Common myeloid progenitor, CD34-positive (primary cell): ENCODE data around the gene TFDP2.

Experiments
- CTCF ChIA-PET: fragments of 350-600 bp; sonication (Branson Sonifier 250); formaldehyde crosslinking; loops from one replicate; lab custom pipeline; 2021; ENCODE audit warnings: antibody characterized with exemption; lab: Charles Lee
- POLR2A ChIA-PET: fragments of 350-600 bp; sonication (Branson Sonifier 250); formaldehyde crosslinking; loops from one replicate; lab custom pipeline; 2021; ENCODE audit warnings: antibody characterized with exemption; lab: Charles Lee
- DNase-seq, 3 donors: peaks; one replicate each; pipeline versions ENCODE4 v3.0.0 to v3.0.0-alpha.2; 2013
- H3K27ac ChIP-seq, 2 experiments: 1 replicate in 1 of 2; 2 replicates in 1 of 2; pipeline ENCODE4 v1.7.0; 2013; ENCODE audit warnings: inconsistent platforms in 2 of 2, low read length in 2 of 2, mild to moderate bottlenecking in 2 of 2, low read depth in 1 of 2, moderate library complexity in 1 of 2; ENCODE audit not compliant: severe bottlenecking in 2 of 2, insufficient read depth in 1 of 2, poor library complexity in 1 of 2
- H3K27me3 ChIP-seq, 5 experiments: replicated peaks in 2 of 5; 1 replicate in 3 of 5; 2 replicates in 2 of 5; pipeline versions ENCODE4 v1.6.1 to v1.7.0; 2013; ENCODE audit warnings: low read length in 4 of 5, mild to moderate bottlenecking in 2 of 5, moderate library complexity in 2 of 5, inconsistent platforms in 1 of 5; ENCODE audit not compliant: insufficient read depth in 5 of 5, control insufficient read depth in 4 of 5
- H3K36me3 ChIP-seq, 4 experiments: 1 replicate in 2 of 4; 2 replicates in 2 of 4; pipeline versions ENCODE4 v1.6.1 to v1.7.0; 2013; ENCODE audit warnings: low read length in 3 of 4, control low read depth in 1 of 4, mild to moderate bottlenecking in 1 of 4; ENCODE audit not compliant: control insufficient read depth in 4 of 4, insufficient read depth in 4 of 4
- H3K4me1 ChIP-seq, 4 experiments: 1 replicate in 3 of 4; 2 replicates in 1 of 4; pipeline versions ENCODE4 v1.6.1 to v1.7.1; 2013; ENCODE audit warnings: low read length in 3 of 4, mild to moderate bottlenecking in 3 of 4, control low read depth in 1 of 4, inconsistent platforms in 1 of 4, moderate library complexity in 1 of 4; ENCODE audit not compliant: control insufficient read depth in 4 of 4, insufficient read depth in 4 of 4; ENCODE audit errors: control extremely low read depth in 1 of 4
- H3K4me3 ChIP-seq, 7 experiments: 1 replicate in 4 of 7; 2 replicates in 3 of 7; pipeline versions ENCODE4 v1.5.1 to v1.7.0; 2013; ENCODE audit warnings: mild to moderate bottlenecking in 7 of 7, low read length in 6 of 7, moderate library complexity in 6 of 7, inconsistent platforms in 2 of 7, low read depth in 2 of 7, control low read depth in 1 of 7; ENCODE audit not compliant: insufficient read depth in 4 of 7, control insufficient read depth in 1 of 7; ENCODE audit errors: extremely low read depth in 1 of 7
- H3K9me3 ChIP-seq, 5 experiments: 1 replicate in 4 of 5; 2 replicates in 1 of 5; pipeline versions ENCODE4 v1.6.1 to v1.7.1; 2013; ENCODE audit warnings: low read length in 4 of 5, mild to moderate bottlenecking in 2 of 5, inconsistent platforms in 1 of 5, low read depth in 1 of 5, moderate library complexity in 1 of 5; ENCODE audit not compliant: control insufficient read depth in 4 of 5, insufficient read depth in 2 of 5; ENCODE audit errors: control extremely low read depth in 1 of 5
- WGBS: methylation state at CpG from one replicate; pipeline ENCODE4 v1.1.5; 2013; ENCODE audit not compliant: insufficient coverage; 5-methylcytosine and 5-hydroxymethylcytosine counted together

TFDP2 gene

GRCh38 chr3:142047021-142047369 is 102.3 kb downstream of the TFDP2 start:
- Histone ChIP-seq H3K4me1 (peaks cover 14 to 34% (median 22%) of the 10 kb centered on the region in 4 experiments), H3K4me3 (peak overlapping the region in 4 of 7 experiments; percentile 5 to 62 (median 39)), H3K27me3 (no peaks in the 10 kb centered on the region), H3K36me3 (no peaks in the 10 kb centered on the region), H3K9me3 (no peaks in the 10 kb centered on the region), H3K27ac (peak overlapping the region; percentile 68 to 81)
- CTCF ChIA-PET, result interaction anchor here (0.5 to 5.2 kb wide), 8 partner anchors 14 to 172 kb away, joined by 3 to 32 read pairs (median 4); no protein-coding TSS in a partner anchor
- POLR2A ChIA-PET, result interaction anchor here (0.6 to 0.7 kb wide), 3 partner anchors 12 to 212 kb away, joined by 3 to 7 read pairs (median 3); no protein-coding TSS in a partner anchor
- no CpG with 5 or more reads among the region's 1 CpG for WGBS
- DNase-seq, result no peak

GRCh38 chr3:142046320-142047020 is 102.9 kb downstream of the TFDP2 start:
- 0% methylated on average over 1 of the region's 6 CpGs for WGBS
- no peaks in the 10 kb centered on the region for H3K9me3 ChIP-seq
- H3K4me1 ChIP-seq, result peaks cover 14 to 34% (median 22%) of the 10 kb centered on the region in 4 experiments
- no peaks in the 10 kb centered on the region for H3K27me3 ChIP-seq
- ChIA-PET POLR2A (interaction anchor here (0.6 to 1.1 kb wide), 5 partner anchors 13 to 212 kb away, joined by 3 to 7 read pairs (median 3); no protein-coding TSS in a partner anchor), CTCF (interaction anchor here (0.5 to 5.2 kb wide), 8 partner anchors 13 to 171 kb away, joined by 3 to 32 read pairs (median 4); no protein-coding TSS in a partner anchor)
- peak overlapping the region in 5 of 7 experiments; percentile 5 to 62 (median 27) for H3K4me3 ChIP-seq
- no peaks in the 10 kb centered on the region for H3K36me3 ChIP-seq
- peak overlapping the region; percentile 68 to 81 for H3K27ac ChIP-seq
- peak; percentile 95 to 98 (median 96) for DNase-seq

GRCh38 chr3:142040941-142041491 is 108.3 kb downstream of the TFDP2 start:
- Histone ChIP-seq H3K4me3 (no peak overlapping the region), H3K36me3 (peaks cover 0 to 2% (median 0%) of the 10 kb centered on the region in 4 experiments), H3K4me1 (peaks cover 4 to 18% (median 13%) of the 10 kb centered on the region in 4 experiments), H3K27me3 (no peaks in the 10 kb centered on the region), H3K9me3 (no peaks in the 10 kb centered on the region), H3K27ac (no peak overlapping the region)
- DNase-seq, result peak in 1 of 3 donors; percentile 60
- no CpG with 5 or more reads among the region's 2 CpGs for WGBS
- CTCF ChIA-PET, result interaction anchor here (2.4 kb wide), 1 partner anchor 12 kb away, joined by 10 read pairs; no protein-coding TSS in a partner anchor
- POLR2A ChIA-PET, result no interaction called here

- H3K4me3 ChIP-seq, result no peak overlapping the region
- H3K27me3 ChIP-seq, result no peaks in the 10 kb centered on the region
- H3K27ac ChIP-seq, result no peak overlapping the region
- DNase-seq, result no peak
- POLR2A ChIA-PET, result no interaction called here
- H3K9me3 ChIP-seq, result peaks cover 0 to 2% (median 0%) of the 10 kb centered on the region in 5 experiments
- peaks cover 0 to 8% (median 2%) of the 10 kb centered on the region in 4 experiments for H3K4me1 ChIP-seq
- 100% methylated on average over 1 of the region's 3 CpGs for WGBS
- CTCF ChIA-PET, result no interaction called here
- peaks cover 0 to 2% (median 0%) of the 10 kb centered on the region in 4 experiments for H3K36me3 ChIP-seq
These were observed 113.9 kb downstream of the TFDP2 start for GRCh38 chr3:142035308-142035922.

- H3K36me3 ChIP-seq, result no peaks in the 10 kb centered on the region
- CTCF ChIA-PET, result interaction anchor here (0.9 to 2.1 kb wide), 3 partner anchors 11 to 149 kb away, joined by 4 to 10 read pairs (median 8); no protein-coding TSS in a partner anchor
- H3K4me3 ChIP-seq, result no peak overlapping the region
- peaks cover 0 to 10% (median 2%) of the 10 kb centered on the region in 4 experiments for H3K4me1 ChIP-seq
- peaks cover 0 to 2% (median 0%) of the 10 kb centered on the region in 5 experiments for H3K9me3 ChIP-seq
- 100% methylated on average over 3 of the region's 4 CpGs for WGBS
- POLR2A ChIA-PET, result no interaction called here
- no peak overlapping the region for H3K27ac ChIP-seq
- no peaks in the 10 kb centered on the region for H3K27me3 ChIP-seq
- DNase-seq, result no peak
These were observed 116.1 kb downstream of the TFDP2 start for GRCh38 chr3:142033292-142033691.

- H3K36me3 ChIP-seq, result no peaks in the 10 kb centered on the region
- ChIA-PET CTCF (interaction anchor here (2.2 kb wide), 1 partner anchor 9 kb away, joined by 10 read pairs; no protein-coding TSS in a partner anchor), POLR2A (no interaction called here)
- no peak for DNase-seq
- H3K9me3 ChIP-seq, result peaks cover 0 to 2% (median 0%) of the 10 kb centered on the region in 5 experiments
- peaks cover 2 to 15% (median 8%) of the 10 kb centered on the region in 4 experiments for H3K4me1 ChIP-seq
- no peak overlapping the region for H3K27ac ChIP-seq
- no peaks in the 10 kb centered on the region for H3K27me3 ChIP-seq
- H3K4me3 ChIP-seq, result no peak overlapping the region
These were observed 117.8 kb downstream of the TFDP2 start for GRCh38 chr3:142031575-142031974.
